Adipocyte (in vitro differentiated cells): Measurements from ENCODE around the gene VWA5B1.
"Not testable (repeated sequence)": the region's sequence is repeated elsewhere in the genome, so short reads cannot be mapped to it uniquely, and the experiment has no call there.

Experiments
- DNase-seq: peaks from one replicate; pipeline ENCODE4 v3.0.0-alpha.2; 2015; ENCODE audit warnings: low read depth
- H3K27me3 ChIP-seq: replicated peaks from 2 replicates; pipeline ENCODE4 v1.7.0; 2013; ENCODE audit warnings: mild to moderate bottlenecking, low read length, moderate library complexity; ENCODE audit not compliant: control insufficient read depth, insufficient read depth
- H3K36me3 ChIP-seq: 2 replicates; pipeline ENCODE4 v1.7.0; 2013; ENCODE audit warnings: low read length, mild to moderate bottlenecking, moderate library complexity; ENCODE audit not compliant: control insufficient read depth, insufficient read depth, severe bottlenecking
- H3K4me1 ChIP-seq: 2 replicates; pipeline ENCODE4 v1.7.0; 2013; ENCODE audit warnings: mild to moderate bottlenecking, low read length, moderate library complexity; ENCODE audit not compliant: control insufficient read depth, insufficient read depth
- H3K4me3 ChIP-seq: 2 replicates; pipeline ENCODE4 v1.7.0; 2013; ENCODE audit warnings: mild to moderate bottlenecking, low read length, moderate library complexity
- H3K9ac ChIP-seq: 2 replicates; pipeline ENCODE4 v1.7.0; 2013; ENCODE audit warnings: mild to moderate bottlenecking, low read length, moderate library complexity
- H3K9me3 ChIP-seq: 2 replicates; pipeline ENCODE4 v1.7.0; 2013; ENCODE audit warnings: mild to moderate bottlenecking, low read length, moderate library complexity; ENCODE audit not compliant: control insufficient read depth

The VWA5B1 gene

DNA sequence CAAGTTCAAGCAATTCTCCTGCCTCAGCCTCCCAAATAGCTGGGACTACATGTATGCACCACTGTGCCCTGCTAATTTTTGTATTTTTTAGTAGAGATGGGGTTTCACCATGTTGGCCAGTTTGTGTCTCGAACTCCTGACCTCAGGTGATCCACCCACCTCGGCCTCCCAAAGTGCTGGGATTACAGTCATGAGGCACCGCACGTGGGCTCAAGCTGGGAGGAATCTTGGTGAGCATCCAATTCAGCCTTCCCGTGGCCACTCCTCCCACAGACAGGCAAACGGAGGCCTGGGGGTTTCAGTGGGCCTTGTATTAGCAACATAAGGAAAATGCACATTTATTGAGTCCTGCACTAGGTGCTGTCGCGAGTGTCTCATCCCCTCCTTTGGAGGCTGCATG lies 24.5 kb upstream of the VWA5B1 start:
- no peak overlapping the region for H3K9ac ChIP-seq
- no peak for DNase-seq
- peaks cover 27% of the 10 kb centered on the region for H3K4me1 ChIP-seq
- no peak overlapping the region for H3K4me3 ChIP-seq
- H3K9me3 ChIP-seq: peaks cover 18% of the 10 kb centered on the region
- no peaks in the 10 kb centered on the region for H3K36me3 ChIP-seq
- H3K27me3 ChIP-seq: no peaks in the 10 kb centered on the region

DNA sequence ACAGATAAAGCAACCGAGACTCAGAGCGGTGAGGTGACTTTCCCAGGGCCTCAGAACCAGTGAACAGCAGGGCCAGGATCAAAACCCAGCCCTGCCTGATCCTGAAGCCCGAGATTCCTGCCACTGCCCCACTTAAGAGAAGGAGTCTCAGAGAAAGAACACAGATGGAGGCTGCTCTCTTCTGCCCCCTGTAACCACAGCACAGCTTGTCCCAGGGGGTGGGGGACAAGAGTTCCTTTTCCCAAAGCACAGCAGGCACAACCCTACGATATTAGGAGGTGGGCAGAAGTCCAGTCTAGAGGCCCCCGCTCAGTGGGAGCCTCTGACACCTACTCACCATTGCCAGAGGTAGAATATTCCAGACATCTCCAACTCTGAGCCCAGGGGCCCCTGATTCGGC lies 24.0 kb upstream of the VWA5B1 start:
- H3K4me3 ChIP-seq: no peak overlapping the region
- peaks cover 27% of the 10 kb centered on the region for H3K4me1 ChIP-seq
- no peak overlapping the region for H3K9ac ChIP-seq
- no peaks in the 10 kb centered on the region for H3K36me3 ChIP-seq
- peaks cover 3% of the 10 kb centered on the region for H3K27me3 ChIP-seq
- H3K9me3 ChIP-seq: peaks cover 20% of the 10 kb centered on the region
- no peak for DNase-seq

DNA sequence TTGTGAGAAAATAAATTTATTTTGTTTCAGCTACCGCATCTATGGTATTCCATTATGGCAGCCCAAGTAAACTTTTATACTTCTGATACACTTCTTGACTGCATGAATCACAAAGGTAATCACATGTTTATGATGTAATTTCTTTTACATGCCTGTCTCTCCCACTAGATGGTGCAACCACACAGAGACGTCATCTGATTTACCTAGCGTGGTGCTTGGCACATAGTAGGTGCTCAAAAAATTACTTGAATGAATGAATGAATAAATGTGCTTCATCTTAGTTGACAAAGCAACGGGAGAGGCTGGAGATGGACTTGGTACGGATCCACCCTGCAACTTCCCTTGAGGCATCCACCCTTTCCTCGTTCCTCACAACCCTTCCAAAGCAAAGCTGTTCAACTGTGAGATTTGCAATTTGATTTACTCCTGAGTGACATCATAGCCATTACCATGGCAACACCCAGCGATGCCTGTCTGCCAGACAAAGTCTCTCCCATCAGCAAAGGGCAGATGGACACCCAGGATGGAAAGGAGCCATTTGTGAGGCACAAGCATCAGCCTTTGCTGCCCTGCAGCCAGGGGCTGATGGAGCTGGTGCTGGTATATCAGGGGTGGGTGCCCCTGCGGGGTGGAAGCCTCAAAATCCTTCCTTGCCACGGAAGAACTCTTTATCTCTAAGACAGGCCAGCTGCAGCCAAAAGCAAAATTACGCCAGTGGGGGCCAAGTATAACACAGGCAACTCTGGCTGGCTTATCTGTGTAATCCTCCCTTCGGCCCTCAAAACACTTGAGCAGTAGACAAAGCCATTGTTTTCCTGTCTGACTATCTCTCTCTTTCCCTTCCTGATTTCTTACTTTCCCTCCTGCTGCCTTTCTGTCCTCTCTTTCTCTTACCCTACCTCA lies 18.9 kb upstream of the VWA5B1 start:
- H3K27me3 ChIP-seq: peaks cover 22% of the 10 kb centered on the region
- H3K4me1 ChIP-seq: peaks cover 6% of the 10 kb centered on the region
- DNase-seq: no peak
- H3K36me3 ChIP-seq: no peaks in the 10 kb centered on the region
- H3K4me3 ChIP-seq: no peak overlapping the region
- peaks cover 21% of the 10 kb centered on the region for H3K9me3 ChIP-seq
- no peak overlapping the region for H3K9ac ChIP-seq

DNA sequence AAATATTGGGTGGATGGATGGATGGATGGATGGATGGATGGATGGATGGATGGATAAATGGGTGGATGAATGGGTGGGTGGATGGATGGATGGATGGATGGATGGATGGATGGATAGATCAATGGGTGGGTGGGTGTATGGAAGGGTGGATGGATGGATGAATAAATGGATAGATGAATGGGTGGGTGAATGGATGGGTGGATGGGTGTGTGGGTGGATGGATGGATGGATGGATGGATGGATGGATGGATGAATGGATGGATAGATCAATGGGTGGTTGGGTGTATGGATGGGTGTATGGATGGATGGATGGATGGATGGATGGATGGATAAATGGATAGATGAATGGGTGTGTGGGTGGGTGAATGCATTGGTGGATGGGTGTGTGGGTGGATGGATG lies 17.0 kb upstream of the VWA5B1 start:
- H3K36me3 ChIP-seq, H3K4me1 ChIP-seq, DNase-seq, H3K4me3 ChIP-seq, H3K9ac ChIP-seq: not testable (repeated sequence)
- Histone ChIP-seq H3K9me3 (peaks cover 21% of the 10 kb centered on the region), H3K27me3 (peaks cover 22% of the 10 kb centered on the region)

DNA sequence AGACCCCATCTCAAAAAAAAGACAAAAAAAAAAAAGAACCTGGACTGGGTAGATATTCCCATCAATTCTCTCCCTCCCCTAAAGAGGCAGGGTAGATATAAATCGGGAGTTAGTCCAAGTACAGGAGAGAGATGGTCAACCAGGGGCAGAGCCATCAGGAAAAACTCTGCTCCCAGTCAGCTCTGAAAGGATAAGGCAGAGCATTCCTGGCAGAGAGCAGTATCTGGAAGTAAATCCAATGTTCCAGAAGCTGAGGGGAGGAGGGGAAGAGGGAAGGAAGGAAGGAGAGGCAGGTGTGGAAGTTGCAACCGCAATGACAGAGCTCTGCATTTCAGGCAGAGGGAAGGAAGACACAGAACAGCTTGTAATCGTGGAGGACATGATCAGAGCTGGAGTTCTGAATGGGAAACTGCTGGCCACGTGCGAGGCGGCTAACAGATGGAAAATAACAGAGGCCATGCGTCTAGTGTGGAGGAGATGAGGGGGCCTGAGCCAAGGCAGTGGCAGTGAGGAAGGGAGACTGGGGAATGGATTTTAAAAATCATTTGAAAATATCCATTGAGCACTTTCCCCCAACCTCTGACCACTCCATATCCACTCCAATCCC lies 15.3 kb upstream of the VWA5B1 start:
- no peak for DNase-seq
- Histone ChIP-seq H3K27me3 (peaks cover 22% of the 10 kb centered on the region), H3K9ac (no peak overlapping the region), H3K9me3 (peaks cover 10% of the 10 kb centered on the region), H3K36me3 (no peaks in the 10 kb centered on the region), H3K4me1 (peaks cover 7% of the 10 kb centered on the region), H3K4me3 (no peak overlapping the region)

DNA sequence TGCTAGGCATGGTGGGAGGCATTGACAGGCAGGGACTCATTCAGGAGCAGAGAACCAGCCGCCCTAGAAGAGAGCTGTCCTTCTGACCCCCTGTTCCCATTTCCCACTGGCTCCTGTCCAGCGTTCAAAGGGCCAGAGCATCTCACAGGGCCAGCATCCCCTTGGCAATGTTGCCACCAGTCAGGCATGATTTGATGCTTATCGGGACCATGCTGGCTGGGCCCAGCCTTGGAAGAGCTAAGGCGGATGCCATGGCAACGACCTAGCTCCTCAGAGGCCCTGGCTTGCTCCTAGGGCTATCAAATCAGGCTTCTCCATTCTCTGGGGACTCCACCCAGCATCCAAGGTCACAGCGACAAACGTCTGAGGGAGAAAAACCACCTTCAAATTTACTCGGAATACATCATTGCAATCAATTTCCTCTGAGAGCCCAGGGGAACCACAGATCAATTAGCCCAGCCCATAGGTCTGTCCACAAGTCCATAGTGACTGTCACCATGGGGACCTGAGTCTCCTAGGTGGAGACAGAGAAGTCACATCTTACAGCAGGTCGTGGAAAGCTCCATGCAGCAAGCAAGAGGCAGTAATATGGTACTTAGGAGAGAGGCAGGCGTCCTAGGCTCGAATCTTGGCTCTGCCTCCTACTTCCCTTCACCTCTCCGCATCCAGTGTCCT lies 14.1 kb upstream of the VWA5B1 start:
- Histone ChIP-seq H3K27me3 (peaks cover 19% of the 10 kb centered on the region), H3K4me1 (peaks cover 7% of the 10 kb centered on the region), H3K9ac (no peak overlapping the region), H3K9me3 (peaks cover under 1% of the 10 kb centered on the region), H3K4me3 (no peak overlapping the region), H3K36me3 (no peaks in the 10 kb centered on the region)
- DNase-seq: no peak

DNA sequence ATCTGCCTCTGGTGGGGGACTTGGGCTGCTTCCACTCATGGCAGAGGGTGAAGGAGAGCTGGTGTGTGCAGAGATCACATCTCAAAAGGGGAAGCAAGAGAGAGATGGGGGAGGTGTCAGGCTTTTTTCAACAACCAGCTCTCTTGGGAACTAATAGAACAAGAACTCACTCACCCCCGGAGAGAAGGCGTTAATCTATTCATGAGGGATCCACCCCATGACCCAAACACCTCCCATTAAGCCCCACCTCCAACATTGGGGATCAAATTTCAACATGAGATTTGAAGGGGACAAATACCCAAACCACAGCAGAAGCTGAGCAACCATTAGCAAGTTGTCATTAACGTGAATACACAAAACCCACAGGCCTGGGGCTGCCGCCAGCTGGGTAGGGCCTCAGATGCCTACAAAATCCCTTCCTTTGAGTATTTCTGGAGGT lies 12.0 kb upstream of the VWA5B1 start:
- no peaks in the 10 kb centered on the region for H3K36me3 ChIP-seq
- no peaks in the 10 kb centered on the region for H3K9me3 ChIP-seq
- no peak overlapping the region for H3K4me3 ChIP-seq
- no peak for DNase-seq
- H3K9ac ChIP-seq: no peak overlapping the region
- peaks cover 6% of the 10 kb centered on the region for H3K27me3 ChIP-seq
- H3K4me1 ChIP-seq: peaks cover 7% of the 10 kb centered on the region

DNA sequence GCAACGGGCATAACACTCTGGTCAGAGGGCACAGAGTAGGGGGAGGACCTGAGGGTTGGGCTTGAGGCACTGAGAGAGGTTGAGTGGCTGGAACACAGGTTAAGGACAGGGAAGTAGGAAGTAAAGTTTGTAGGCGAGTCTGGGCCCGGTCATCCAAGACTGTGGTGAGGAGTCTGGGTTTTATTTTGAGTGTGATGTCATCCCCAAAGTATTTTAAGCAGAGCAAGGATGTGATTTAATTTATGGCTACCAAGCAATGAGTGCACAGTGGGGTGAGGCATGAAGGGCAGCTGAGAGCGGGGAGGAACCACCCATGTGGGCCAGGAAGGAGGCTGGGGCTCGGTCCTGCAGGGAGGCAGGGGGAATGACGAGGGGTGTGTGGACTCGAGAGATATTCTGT lies 11.2 kb upstream of the VWA5B1 start:
- no peak overlapping the region for H3K9ac ChIP-seq
- no peak overlapping the region for H3K4me3 ChIP-seq
- H3K36me3 ChIP-seq: no peaks in the 10 kb centered on the region
- peaks cover 7% of the 10 kb centered on the region for H3K4me1 ChIP-seq
- no peak for DNase-seq
- H3K9me3 ChIP-seq: no peaks in the 10 kb centered on the region
- peaks cover 6% of the 10 kb centered on the region for H3K27me3 ChIP-seq

DNA sequence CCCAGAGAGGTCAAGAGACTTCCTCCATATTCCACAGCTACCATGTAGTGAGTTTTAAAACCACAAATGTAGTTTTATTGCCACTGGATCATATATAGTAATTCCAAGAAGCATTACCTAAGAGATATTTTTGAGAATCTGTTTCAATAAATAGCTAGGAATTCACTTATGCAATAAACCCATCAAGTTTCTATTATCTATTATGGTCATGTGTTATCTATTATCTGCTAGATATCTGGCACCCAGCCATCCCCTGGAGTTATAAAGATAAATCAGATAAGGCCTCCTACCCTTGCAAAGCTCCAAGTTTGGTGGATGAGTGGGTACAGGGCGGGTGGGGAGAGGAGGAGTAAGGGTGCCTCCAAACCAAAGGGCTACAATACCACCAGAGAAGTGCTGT lies 10.3 kb upstream of the VWA5B1 start:
- Histone ChIP-seq H3K27me3 (peaks cover 6% of the 10 kb centered on the region), H3K9me3 (peaks cover 3% of the 10 kb centered on the region), H3K4me3 (no peak overlapping the region), H3K4me1 (peaks cover 7% of the 10 kb centered on the region), H3K36me3 (no peaks in the 10 kb centered on the region), H3K9ac (no peak overlapping the region)
- DNase-seq: no peak

DNA sequence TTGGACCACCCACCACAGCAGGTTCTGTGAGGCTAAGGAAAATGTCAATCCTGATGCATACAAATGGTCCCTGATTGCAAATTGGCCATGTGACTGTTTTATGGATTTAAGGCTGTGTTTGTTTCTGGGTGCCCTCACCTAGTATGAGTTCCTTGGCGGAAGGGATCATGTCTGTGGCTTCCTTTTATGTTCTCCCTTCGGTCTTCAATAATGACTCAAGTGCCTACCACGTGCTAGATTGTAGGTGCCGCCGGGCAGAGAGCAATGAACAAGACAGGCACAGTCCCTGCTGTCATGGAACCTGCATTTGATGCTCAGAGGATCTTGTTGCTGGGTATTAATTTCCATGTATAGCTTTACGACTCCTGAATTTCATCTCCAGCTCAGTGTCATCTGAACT lies 9.8 kb upstream of the VWA5B1 start:
- Histone ChIP-seq H3K27me3 (peaks cover 6% of the 10 kb centered on the region), H3K36me3 (no peaks in the 10 kb centered on the region), H3K4me1 (peaks cover 7% of the 10 kb centered on the region), H3K4me3 (no peak overlapping the region), H3K9me3 (peaks cover 9% of the 10 kb centered on the region), H3K9ac (no peak overlapping the region)
- no peak for DNase-seq

DNA sequence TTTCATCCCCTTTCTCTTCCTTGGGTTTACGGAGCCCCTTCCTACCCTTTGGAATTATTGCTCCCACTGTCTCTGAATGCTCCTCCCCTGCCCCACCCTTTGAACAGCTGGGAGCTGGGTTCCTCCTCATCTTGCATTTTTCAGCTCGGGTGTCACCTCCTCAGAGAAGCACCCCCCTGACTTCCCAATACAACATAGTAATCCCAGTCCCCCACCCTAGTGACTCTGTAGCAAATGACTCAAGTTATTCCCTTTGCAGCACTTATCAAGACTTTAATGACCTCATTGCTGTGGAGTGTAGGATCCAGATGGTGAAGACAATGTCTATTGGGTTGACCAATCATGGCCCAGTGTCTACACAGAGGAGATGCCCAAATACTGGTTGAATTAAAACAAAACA lies 8.9 kb upstream of the VWA5B1 start:
- peaks cover 7% of the 10 kb centered on the region for H3K4me1 ChIP-seq
- peaks cover 11% of the 10 kb centered on the region for H3K27me3 ChIP-seq
- no peak for DNase-seq
- H3K9ac ChIP-seq: no peak overlapping the region
- H3K4me3 ChIP-seq: no peak overlapping the region
- H3K9me3 ChIP-seq: peaks cover 14% of the 10 kb centered on the region
- no peaks in the 10 kb centered on the region for H3K36me3 ChIP-seq
